GM19438 (cell line): Measurements from ENCODE around the gene GOLGA8J.
"Not testable (repeated sequence)": the region's sequence is repeated elsewhere in the genome, so short reads cannot be mapped to it uniquely, and the experiment has no call there.

ENCODE experiments used
- ATAC-seq: cut with Tn5 transposase; IDR thresholded peaks from one replicate; pipeline ENCODE4 v1.9.1; 2021; ENCODE audit warnings: low read depth; ENCODE audit not compliant: unreplicated experiment

Gene GOLGA8J

GRCh38 chr15:30072630-30073029, 10.1 kb upstream of the GOLGA8J start:
- no peak for ATAC-seq

- no peak for ATAC-seq
Observed at GRCh38 chr15:30073915-30074314, 8.8 kb upstream of the GOLGA8J start.

- not testable (repeated sequence) for ATAC-seq
Observed at GRCh38 chr15:30080816-30081215, 1.9 kb upstream of the GOLGA8J start.

GRCh38 chr15:30097827-30098226, 15.1 kb downstream of the GOLGA8J start:
- not testable (repeated sequence) for ATAC-seq

GRCh38 chr15:30102890-30103289, 20.1 kb downstream of the GOLGA8J start:
- ATAC-seq, result not testable (repeated sequence)

- not testable (repeated sequence) for ATAC-seq
Observed at GRCh38 chr15:30103941-30104507, 21.3 kb downstream of the GOLGA8J start.

- not testable (repeated sequence) for ATAC-seq
Observed at GRCh38 chr15:30110591-30110990, 27.8 kb downstream of the GOLGA8J start.

- ATAC-seq, result not testable (repeated sequence)
Observed at GRCh38 chr15:30130066-30130465, 47.3 kb downstream of the GOLGA8J start.

- ATAC-seq, result not testable (repeated sequence)
Observed at GRCh38 chr15:30134751-30135150, 52.0 kb downstream of the GOLGA8J start, which contains the start of gene GOLGA8T. GOLGA8T (plus strand) TSS chr15:30135051; CDS start chr15:30135149, 98 bp downstream.
